Left renal pelvis (tissue), 4 donors: Measurements from ENCODE around the gene FBXO34. TPM values are rescaled to one million over a fixed set of nuclear protein-coding genes. Genes with fewer than 3 reads are reported as not detected.
"Not testable (repeated sequence)": the region's sequence is repeated elsewhere in the genome, so short reads cannot be mapped to it uniquely, and the experiment has no call there.

Source experiments
- DNase-seq, 4 donors: peaks; one replicate each; pipeline ENCODE4 v3.0.0-alpha.2; 2013; ENCODE audit warnings: low read depth in 4 of 4, low spot score in 3 of 4
- polyA plus RNA-seq, 4 donors: library from polyadenylated mRNA; unstranded; fragments of 120-200 nt; gene quantifications; one replicate each; pipeline ENCODE4 v1.2.1, GENCODE V29; 2013; ENCODE audit not compliant: insufficient read length in 4 of 4

Gene FBXO34
- polyA plus RNA-seq, 4 donors, result 24.9 to 42.0 (median 36.6) TPM

- no peak for DNase-seq
Measured at GRCh38 chr14:55340482-55340881, 69.3 kb downstream of the FBXO34 start.

- DNase-seq, result no peak
Measured at GRCh38 chr14:55341781-55342180, 70.6 kb downstream of the FBXO34 start.

GRCh38 chr14:55344582-55345163 is 73.5 kb downstream of the FBXO34 start:
- not testable (repeated sequence) for DNase-seq

GRCh38 chr14:55347040-55347439 is 75.8 kb downstream of the FBXO34 start:
- DNase-seq, result no peak

- DNase-seq, result no peak
Measured at GRCh38 chr14:55347748-55348147, 76.5 kb downstream of the FBXO34 start.

DNA sequence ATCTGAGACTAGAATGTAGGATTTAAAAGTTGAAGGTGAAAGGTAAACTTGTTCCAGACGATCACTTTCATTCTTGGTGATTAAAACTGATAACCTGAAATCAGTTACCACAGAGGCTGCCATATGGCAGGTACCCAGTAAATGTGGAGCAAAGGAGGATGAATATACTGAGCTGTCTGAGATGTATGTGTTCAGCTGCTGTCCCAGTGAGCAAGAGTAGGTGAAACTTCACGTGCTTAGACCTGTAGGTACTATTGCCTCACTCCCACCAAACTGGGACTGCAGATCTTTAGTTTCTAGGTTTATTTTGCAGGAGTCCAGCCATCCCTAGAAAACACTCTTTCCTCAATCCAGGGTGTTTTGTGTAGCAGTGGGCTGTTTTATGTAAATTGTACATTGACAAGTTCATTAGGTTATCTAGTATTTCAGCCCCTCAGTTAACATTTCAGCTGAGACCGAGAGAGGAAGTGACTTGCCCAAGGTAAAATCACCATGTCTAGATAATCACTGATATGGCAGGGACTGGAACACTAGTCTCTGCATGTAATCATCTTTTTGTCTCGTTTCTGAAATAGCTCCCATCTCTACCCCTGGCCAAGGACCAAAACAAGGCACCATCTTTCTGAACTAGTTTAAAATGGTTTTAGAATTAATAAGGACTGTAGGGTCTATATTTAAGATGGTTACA is 77.7 kb downstream of the FBXO34 start:
- DNase-seq, result no peak

DNA sequence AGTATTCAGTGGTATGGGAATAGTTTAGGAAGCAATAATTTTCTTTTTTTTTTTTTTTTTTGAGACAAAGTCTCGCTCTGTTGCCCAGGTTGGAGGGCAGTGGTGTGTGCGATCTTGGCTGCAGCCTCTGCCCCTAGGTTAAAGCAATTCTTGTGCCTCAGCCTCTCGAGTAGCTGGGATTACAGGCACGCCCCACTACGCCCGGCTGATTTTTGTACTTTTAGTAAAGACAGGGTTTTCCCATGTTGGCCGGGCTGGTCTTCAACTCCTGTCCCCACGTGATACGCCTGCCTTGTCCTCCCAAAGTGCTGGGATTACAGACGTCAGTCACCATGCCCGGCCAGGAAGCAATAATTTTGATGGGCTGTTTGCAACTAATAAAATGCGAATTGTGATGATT is 78.3 kb downstream of the FBXO34 start:
- peak in 1 of 4 donors; percentile 32 for DNase-seq

GRCh38 chr14:55350461-55350860 is 79.2 kb downstream of the FBXO34 start:
- DNase-seq, result no peak

DNA sequence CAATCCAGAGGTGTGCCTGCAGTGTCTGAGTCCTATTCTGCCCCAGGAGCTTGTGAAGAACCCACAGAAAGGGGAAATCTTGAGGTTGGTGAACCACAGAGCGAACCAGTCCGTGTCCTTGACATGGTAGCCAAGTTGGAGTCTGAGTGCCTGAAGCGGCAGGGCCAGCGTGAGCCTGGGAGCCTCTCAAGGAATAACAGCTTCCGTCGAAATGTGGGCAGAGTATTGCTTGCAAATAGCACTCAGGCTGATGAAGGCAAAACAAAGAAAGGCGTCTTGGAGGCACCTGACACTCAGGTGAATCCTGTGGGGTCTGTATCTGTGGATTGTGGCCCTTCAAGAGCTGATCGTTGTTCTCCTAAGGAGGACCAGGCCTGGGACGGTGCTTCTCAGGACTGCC is 79.9 kb downstream of the FBXO34 start:
- DNase-seq, result no peak

DNA sequence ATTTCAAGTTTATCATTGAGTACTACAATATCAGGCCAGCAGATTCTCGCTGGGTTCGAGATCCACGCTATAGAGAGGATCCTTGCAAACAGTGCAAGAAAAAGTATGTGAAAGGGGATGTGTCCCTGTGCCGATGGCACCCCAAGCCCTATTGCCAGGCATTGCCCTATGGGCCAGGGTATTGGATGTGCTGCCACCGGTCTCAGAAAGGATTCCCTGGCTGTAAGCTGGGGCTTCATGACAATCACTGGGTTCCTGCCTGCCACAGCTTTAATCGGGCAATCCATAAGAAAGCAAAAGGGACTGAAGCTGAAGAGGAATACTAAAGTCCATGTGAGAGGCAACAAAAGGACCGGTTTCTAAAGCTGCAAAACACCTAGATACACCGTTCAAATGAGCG is 81.0 kb downstream of the FBXO34 start:
- no peak for DNase-seq

DNA sequence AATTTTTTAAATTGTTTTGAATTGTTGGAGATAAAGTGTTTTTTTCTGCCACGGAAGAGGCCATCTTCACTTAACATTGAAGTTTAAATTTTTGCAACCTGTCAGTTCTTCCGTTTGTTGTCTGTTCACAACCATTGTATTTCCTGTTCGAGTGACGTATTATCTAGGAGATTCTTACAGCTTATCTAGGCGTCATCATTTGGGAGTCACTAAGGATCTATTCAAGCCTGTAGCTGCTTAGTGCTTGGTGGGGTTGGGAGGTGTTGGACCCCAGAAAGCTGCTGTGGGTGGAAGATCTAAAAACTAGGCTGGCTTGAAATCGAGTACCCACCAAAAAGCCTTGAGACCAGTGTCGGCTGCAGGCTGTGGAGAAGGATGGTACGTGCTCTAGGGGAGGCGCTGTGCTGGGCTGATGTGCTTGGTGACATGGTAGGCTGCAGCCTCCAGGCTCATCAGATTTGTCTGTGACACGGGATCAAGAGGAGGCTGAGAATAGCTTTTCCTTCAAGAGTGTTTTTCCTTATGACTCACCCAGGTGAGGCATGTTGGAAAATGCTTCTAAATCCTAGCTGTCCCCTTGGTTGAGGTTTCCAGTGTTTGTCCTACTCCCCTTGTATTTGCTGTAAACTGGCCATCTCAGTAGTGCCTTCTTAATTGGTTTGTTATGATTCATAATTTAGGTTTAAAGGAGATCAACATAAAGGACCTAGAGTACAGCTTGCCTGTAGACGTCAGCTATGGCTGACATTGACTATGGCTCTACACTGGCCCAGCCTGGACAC is 82.7 kb downstream of the FBXO34 start:
- DNase-seq, result no peak

DNA sequence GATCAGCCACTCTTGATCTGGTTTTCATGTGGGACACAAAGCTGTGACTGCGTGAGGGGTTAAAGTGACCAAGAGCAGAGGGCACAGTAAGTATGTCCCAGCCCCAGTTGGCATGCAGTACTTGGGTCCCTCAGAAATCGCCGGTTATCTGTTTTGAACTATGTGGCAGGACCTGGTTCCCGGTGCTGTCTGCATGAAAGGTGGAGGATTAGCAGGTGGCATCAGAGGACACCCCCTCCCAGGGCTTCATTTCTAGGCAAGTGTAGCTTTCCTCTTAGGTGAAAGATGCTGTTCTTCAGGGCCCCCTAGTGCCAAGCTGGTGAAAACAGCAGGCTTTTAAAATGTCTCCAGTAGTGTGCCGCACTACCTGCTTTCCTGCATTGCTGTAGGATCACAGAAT is 83.3 kb downstream of the FBXO34 start:
- DNase-seq, result no peak

DNA sequence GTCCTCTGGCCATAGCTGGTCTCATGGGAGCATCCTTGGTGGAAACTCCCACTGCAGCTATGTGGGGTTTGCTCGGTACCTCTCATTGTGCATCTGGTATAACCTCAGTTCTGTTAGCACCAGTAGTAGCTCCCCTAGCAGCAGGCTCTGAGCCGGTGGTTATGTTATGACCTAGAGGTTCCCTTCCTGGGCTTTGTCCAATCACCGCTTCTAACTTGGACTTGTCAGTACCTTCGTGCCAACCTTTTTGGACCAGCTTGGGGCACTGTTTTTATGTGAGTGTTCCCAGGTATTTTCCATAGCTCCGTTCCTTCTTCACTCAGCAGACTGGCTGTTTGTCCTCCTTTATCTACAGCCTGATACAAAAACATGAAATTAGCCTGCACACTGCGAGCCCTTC is 84.7 kb downstream of the FBXO34 start:
- DNase-seq, result no peak

GRCh38 chr14:55356913-55357312 is 85.7 kb downstream of the FBXO34 start:
- no peak for DNase-seq

DNA sequence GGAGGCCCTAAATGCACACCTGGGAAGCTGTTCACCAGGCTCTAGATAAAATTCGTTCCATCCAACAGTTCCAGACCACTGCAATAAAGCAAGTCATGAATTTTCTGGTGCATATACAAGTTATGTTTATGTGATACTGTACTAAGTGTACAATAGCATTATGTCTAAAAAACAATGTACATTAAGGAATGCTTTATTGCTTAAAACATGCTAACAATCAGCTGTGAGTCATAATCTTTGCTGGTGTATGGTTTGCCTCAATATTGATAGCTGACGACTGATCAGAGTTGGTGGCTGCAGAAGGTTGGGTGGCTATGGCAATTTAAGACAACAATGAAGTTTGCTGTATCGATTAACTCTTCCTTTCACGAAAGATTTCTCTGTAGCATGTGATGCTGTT is 88.1 kb downstream of the FBXO34 start:
- DNase-seq, result no peak

- DNase-seq, result no peak
Measured at GRCh38 chr14:55361190-55361589, 90.0 kb downstream of the FBXO34 start.

DNA sequence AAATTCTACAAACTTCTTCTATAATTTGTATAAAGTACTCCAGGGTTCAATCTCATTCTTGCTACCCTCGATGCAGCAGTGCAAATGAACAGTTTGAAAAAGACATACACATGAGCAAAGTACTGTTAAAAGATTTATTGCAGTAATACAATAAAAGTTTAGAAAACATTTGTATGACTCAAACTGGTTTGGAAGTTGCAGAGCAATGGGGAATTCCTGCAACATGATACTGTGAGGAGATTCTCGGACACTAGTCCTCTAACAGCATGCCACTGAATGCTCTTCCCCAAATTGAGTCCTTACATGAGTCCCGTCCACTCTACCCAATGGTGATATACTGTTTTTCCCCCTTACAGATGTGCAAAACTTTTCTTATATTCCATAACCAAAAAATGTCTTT is 95.0 kb downstream of the FBXO34 start:
- DNase-seq, result no peak

- no peak for DNase-seq
Measured at GRCh38 chr14:55370883-55371455, 99.7 kb downstream of the FBXO34 start.

DNA sequence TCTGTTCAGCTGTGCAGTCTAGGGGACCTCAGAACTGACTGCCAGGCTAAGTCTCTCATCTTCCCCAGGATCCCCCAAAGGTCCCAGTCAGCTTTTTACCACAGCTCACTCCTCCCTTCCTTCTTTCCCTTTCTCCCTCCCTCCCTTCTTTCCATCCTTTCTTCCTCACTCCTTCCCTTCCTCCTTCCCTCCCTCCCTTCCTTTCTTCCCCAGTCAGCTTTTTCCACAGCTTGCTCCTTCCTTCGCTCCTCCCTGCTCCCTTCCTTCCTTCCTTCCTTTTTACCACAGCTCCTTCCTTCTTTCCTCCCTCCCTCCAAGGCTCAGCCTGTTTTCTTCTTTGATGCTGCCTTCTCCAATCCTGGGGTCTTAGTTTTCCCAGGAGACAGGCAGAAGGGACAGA is 101.2 kb downstream of the FBXO34 start:
- no peak for DNase-seq

DNA sequence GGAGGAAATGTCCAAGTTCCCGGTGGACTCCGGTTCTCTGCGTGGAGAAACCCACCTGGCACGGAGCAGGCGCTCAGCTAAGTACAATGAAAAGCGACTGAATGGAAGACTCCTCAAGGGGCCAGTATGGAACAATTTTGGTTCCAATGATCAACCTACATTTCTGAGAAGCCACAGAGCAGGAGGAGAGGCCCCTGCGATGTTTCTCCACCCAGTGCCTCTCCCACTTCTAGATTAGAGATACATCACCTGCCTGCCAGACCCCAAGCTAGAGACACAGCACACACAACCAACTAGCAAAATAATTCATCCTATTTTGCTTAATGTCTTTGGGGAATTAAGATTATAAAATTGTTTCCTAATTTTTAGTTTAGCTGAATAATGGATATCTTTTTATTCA is 101.6 kb downstream of the FBXO34 start:
- no peak for DNase-seq
